ENCODE data around the gene GTF3C5. TPM values are rescaled to one million over a fixed set of nuclear protein-coding genes. Genes with fewer than 3 reads are reported as not detected.

The GTF3C5 gene
- total RNA-seq, 1 donor from 2014 or later = 77.9 TPM

DNA sequence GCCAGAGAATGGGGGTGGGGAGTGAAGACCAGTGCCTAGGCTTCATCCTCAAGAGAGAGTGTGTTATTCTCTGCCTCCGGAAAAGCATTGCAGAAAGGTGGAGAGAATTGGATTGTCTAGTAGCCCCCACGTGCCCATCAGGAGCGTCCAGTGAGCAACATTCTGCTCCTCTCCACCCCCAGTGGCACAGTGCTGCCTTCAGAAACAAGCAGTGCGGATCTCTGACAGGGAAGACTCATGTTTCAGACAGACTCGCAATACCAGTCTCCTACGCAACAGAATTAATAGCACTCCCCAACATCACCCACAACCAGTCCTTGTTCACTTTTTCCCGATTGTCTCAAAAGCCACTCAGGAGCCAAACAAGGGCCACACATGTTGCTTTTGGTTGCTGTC lies 16.1 kb downstream of the GTF3C5 start:
- Mint-ChIP-seq H3K9me3 (no peaks in the 10 kb centered on the region), H3K4me3 (no peak overlapping the region), H3K27me3 (ENCODE audit: insufficient read depth, low read depth) (peaks cover 3% of the 10 kb centered on the region), H3K36me3 (peaks cover 32% of the 10 kb centered on the region), H3K27ac (no peak overlapping the region), H3K4me1 (no peaks in the 10 kb centered on the region)
- Histone ChIP-seq H3K4me2 (no peak overlapping the region), H4K20me1 (ENCODE audit: low read depth) (peaks cover 9% of the 10 kb centered on the region), H3F3A (ENCODE audit: low read depth) (no peaks in the 10 kb centered on the region), H3K27ac (no peak overlapping the region), H3K4me3 (no peak overlapping the region), H2AFZ (replicated peaks) (no peak overlapping the region), H3K4me1 (no peaks in the 10 kb centered on the region), H3K79me2 (ENCODE audit: low read depth) (peaks cover 2% of the 10 kb centered on the region), H3K36me3 (no peaks in the 10 kb centered on the region), H3K9ac (no peak overlapping the region), H3K9me3 (ENCODE audit: low read depth) (no peaks in the 10 kb centered on the region), H3K27me3 (no peaks in the 10 kb centered on the region)
- no peak for TF ChIP-seq EZH2phosphoT487 (IDR thresholded peaks at IDR 0.05)
- TF ChIP-seq, protein P1, sequence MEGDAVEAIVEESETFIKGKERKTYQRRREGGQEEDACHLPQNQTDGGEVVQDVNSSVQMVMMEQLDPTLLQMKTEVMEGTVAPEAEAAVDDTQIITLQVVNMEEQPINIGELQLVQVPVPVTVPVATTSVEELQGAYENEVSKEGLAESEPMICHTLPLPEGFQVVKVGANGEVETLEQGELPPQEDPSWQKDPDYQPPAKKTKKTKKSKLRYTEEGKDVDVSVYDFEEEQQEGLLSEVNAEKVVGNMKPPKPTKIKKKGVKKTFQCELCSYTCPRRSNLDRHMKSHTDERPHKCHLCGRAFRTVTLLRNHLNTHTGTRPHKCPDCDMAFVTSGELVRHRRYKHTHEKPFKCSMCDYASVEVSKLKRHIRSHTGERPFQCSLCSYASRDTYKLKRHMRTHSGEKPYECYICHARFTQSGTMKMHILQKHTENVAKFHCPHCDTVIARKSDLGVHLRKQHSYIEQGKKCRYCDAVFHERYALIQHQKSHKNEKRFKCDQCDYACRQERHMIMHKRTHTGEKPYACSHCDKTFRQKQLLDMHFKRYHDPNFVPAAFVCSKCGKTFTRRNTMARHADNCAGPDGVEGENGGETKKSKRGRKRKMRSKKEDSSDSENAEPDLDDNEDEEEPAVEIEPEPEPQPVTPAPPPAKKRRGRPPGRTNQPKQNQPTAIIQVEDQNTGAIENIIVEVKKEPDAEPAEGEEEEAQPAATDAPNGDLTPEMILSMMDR (IDR thresholded peaks at IDR 0.05) = no peak
- TF ChIP-seq EZH2 (IDR thresholded peaks at IDR 0.05) = no peak
- DNase-seq (ENCODE audit: low spot score) = no peak

DNA sequence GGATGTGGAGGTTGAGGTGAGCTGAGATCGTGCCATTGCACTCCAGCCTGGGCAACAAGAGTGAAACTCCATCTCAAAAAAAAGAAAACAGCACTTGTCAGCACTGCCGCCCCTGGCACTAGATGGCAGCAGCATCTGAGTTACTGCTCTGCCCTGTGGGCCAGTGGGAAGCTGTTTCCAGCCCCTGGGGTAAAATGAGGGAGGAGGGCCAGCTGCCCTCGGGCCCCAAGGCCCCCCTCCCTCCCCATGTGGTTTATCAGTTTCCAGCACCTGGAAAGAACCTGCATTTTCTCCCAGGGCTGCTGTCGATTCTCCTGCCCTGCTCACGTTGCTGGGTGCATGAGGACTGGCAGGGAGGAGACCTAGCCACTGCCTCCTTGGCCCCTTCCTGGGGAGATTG lies 17.8 kb downstream of the GTF3C5 start:
- H3K27me3 ChIP-seq = no peaks in the 10 kb centered on the region
- H2AFZ ChIP-seq (replicated peaks) = no peak overlapping the region
- H3K9ac ChIP-seq = no peak overlapping the region
- peaks cover 9% of the 10 kb centered on the region for H4K20me1 ChIP-seq (ENCODE audit: low read depth)
- DNase-seq (ENCODE audit: low spot score) = peak; percentile 15
- H3K36me3 ChIP-seq = no peaks in the 10 kb centered on the region
- no peaks in the 10 kb centered on the region for H3F3A ChIP-seq (ENCODE audit: low read depth)
- Mint-ChIP-seq H3K36me3 (peaks cover 28% of the 10 kb centered on the region), H3K4me3 (no peak overlapping the region), H3K9me3 (no peaks in the 10 kb centered on the region), H3K27me3 (ENCODE audit: insufficient read depth, low read depth) (peaks cover 3% of the 10 kb centered on the region), H3K4me1 (no peaks in the 10 kb centered on the region), H3K27ac (no peak overlapping the region)
- H3K27ac ChIP-seq = no peak overlapping the region
- no peaks in the 10 kb centered on the region for H3K9me3 ChIP-seq (ENCODE audit: low read depth)
- no peak overlapping the region for H3K4me3 ChIP-seq
- H3K79me2 ChIP-seq (ENCODE audit: low read depth) = no peaks in the 10 kb centered on the region
- TF ChIP-seq EZH2phosphoT487 (IDR thresholded peaks at IDR 0.05) (no peak), EZH2 (IDR thresholded peaks at IDR 0.05) (no peak)
- TF ChIP-seq, protein P1 (IDR thresholded peaks at IDR 0.05) = peak; percentile 43
- no peak overlapping the region for H3K4me2 ChIP-seq
- no peaks in the 10 kb centered on the region for H3K4me1 ChIP-seq

DNA sequence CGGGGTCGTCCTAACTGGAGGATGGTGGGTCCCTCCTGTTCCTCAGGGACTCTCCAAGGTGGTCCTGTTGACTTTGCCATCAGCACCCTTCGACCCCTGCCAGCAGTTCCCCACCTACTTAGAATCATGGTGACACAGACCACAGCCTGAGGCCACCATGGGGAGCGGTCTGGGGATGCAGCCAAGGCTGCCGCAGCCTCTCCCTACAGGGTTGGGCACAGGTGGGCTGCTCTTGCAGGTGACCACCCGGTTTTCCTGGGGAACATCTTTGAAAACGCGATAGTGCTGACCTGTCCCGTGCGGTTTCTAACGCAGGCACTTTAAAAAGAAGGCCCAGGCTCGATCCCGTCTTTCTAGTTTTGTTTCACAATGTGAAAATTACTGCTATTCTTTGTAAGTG lies 18.2 kb downstream of the GTF3C5 start:
- Mint-ChIP-seq H3K9me3 (no peaks in the 10 kb centered on the region), H3K27me3 (ENCODE audit: insufficient read depth, low read depth) (peaks cover 3% of the 10 kb centered on the region), H3K36me3 (peaks cover 28% of the 10 kb centered on the region), H3K4me3 (no peak overlapping the region), H3K4me1 (no peaks in the 10 kb centered on the region), H3K27ac (no peak overlapping the region)
- no peaks in the 10 kb centered on the region for H3K79me2 ChIP-seq (ENCODE audit: low read depth)
- no peak overlapping the region for H3K4me2 ChIP-seq
- H3F3A ChIP-seq (ENCODE audit: low read depth) = no peaks in the 10 kb centered on the region
- no peaks in the 10 kb centered on the region for H3K27me3 ChIP-seq
- no peak for TF ChIP-seq EZH2 (IDR thresholded peaks at IDR 0.05)
- TF ChIP-seq, protein P1 (IDR thresholded peaks at IDR 0.05) = no peak
- TF ChIP-seq EZH2phosphoT487 (IDR thresholded peaks at IDR 0.05) = no peak
- no peak overlapping the region for H3K4me3 ChIP-seq
- no peaks in the 10 kb centered on the region for H3K36me3 ChIP-seq
- H3K9me3 ChIP-seq (ENCODE audit: low read depth) = no peaks in the 10 kb centered on the region
- H4K20me1 ChIP-seq (ENCODE audit: low read depth) = peaks cover 9% of the 10 kb centered on the region
- H3K27ac ChIP-seq = no peak overlapping the region
- no peak overlapping the region for H3K9ac ChIP-seq
- no peak overlapping the region for H2AFZ ChIP-seq (replicated peaks)
- no peaks in the 10 kb centered on the region for H3K4me1 ChIP-seq
- no peak for DNase-seq (ENCODE audit: low spot score)
